GM12891 (cell line): ENCODE data around the gene KIAA1328.

Experiments
- PAX5 ChIP-seq: IDR thresholded peaks from 2 replicates; pipeline ENCODE4 v1.6.1; 2011; ENCODE audit warnings: low read length, moderate library complexity, mild to moderate bottlenecking; ENCODE audit not compliant: insufficient read depth, severe bottlenecking
- POLR2A ChIP-seq: IDR thresholded peaks from 2 replicates; pipeline ENCODE4 v1.6.1; 2011; ENCODE audit warnings: low read depth, low read length, control low read depth
- POLR2AphosphoS5 ChIP-seq: IDR thresholded peaks from 2 replicates; pipeline ENCODE4 v1.6.1; 2011; ENCODE audit warnings: low read depth, low read length, control low read depth
- SPI1 ChIP-seq: IDR thresholded peaks from 2 replicates; pipeline ENCODE4 v1.6.1; 2011; ENCODE audit warnings: low read depth, low read length, control low read depth
- TAF1 ChIP-seq: IDR thresholded peaks from 2 replicates; pipeline ENCODE4 v1.6.1; 2011; ENCODE audit warnings: low read depth, low read length, control low read depth

DNA sequence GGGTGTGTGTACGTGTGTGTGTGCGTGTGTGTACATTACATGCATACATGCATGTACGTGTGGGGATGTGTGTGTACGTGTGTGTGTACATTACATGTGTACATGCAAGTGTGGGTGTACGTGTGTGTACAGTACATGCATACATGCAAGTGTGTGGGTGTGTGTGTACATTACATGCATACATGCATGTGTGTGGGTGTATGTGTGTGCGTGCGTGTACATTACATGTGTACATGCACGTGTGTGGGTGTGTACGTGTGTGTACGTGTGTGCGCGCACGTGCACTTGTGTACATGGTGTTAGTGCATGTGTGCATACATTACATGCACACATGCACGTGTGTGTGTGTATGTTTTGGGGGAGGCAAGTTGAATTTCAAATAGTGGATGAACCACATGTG, 436.0 kb downstream of the KIAA1328 start:
- TF ChIP-seq POLR2A (no peak), POLR2AphosphoS5 (no peak), SPI1 (no peak), TAF1 (no peak), PAX5 (no peak)
